ENCODE data around the gene KIF1C.

The KIF1C gene

GRCh38 chr17:4956493-4957061, 41.2 kb upstream of the KIF1C start:
- H3K4me1 ChIP-seq (ENCODE audit: control insufficient read depth in 2 of 2, insufficient read depth in 2 of 2, low read length in 2 of 2): peaks cover 9% of the 10 kb centered on the region in 2 donors
- no peak overlapping the region for H3K9ac ChIP-seq (ENCODE audit: low read depth in 1 of 2, low read length in 2 of 2)
- no peaks in the 10 kb centered on the region for H3K27me3 ChIP-seq (ENCODE audit: control insufficient read depth in 2 of 2, insufficient read depth in 2 of 2, low read length in 2 of 2)
- H3K27ac ChIP-seq (ENCODE audit: low read depth in 2 of 2, low read length in 2 of 2): no peak overlapping the region
- no peak overlapping the region for H3K4me3 ChIP-seq (ENCODE audit: low read length in 2 of 2)
- peaks cover 8 to 12% of the 10 kb centered on the region in 2 donors for H3K36me3 ChIP-seq (ENCODE audit: control insufficient read depth in 2 of 2, insufficient read depth in 2 of 2, low read length in 2 of 2)
- H3K9me3 ChIP-seq (ENCODE audit: control insufficient read depth in 2 of 2, low read length in 2 of 2): no peaks in the 10 kb centered on the region

GRCh38 chr17:4958102-4958501, 39.6 kb upstream of the KIF1C start:
- Histone ChIP-seq H3K36me3 (ENCODE audit: control insufficient read depth in 2 of 2, insufficient read depth in 2 of 2, low read length in 2 of 2) (peaks cover 8 to 14% of the 10 kb centered on the region in 2 donors), H3K27me3 (ENCODE audit: control insufficient read depth in 2 of 2, insufficient read depth in 2 of 2, low read length in 2 of 2) (no peaks in the 10 kb centered on the region), H3K9me3 (ENCODE audit: control insufficient read depth in 2 of 2, low read length in 2 of 2) (no peaks in the 10 kb centered on the region), H3K4me1 (ENCODE audit: control insufficient read depth in 2 of 2, insufficient read depth in 2 of 2, low read length in 2 of 2) (peaks cover 9% of the 10 kb centered on the region in 2 donors), H3K27ac (ENCODE audit: low read depth in 2 of 2, low read length in 2 of 2) (no peak overlapping the region), H3K9ac (ENCODE audit: low read depth in 1 of 2, low read length in 2 of 2) (no peak overlapping the region), H3K4me3 (ENCODE audit: low read length in 2 of 2) (no peak overlapping the region)

- no peaks in the 10 kb centered on the region for H3K9me3 ChIP-seq (ENCODE audit: control insufficient read depth in 2 of 2, low read length in 2 of 2)
- H3K27me3 ChIP-seq (ENCODE audit: control insufficient read depth in 2 of 2, insufficient read depth in 2 of 2, low read length in 2 of 2): no peaks in the 10 kb centered on the region
- no peak overlapping the region for H3K9ac ChIP-seq (ENCODE audit: low read depth in 1 of 2, low read length in 2 of 2)
- peak overlapping the region in 1 of 2 donors; percentile 26 for H3K27ac ChIP-seq (ENCODE audit: low read depth in 2 of 2, low read length in 2 of 2)
- H3K36me3 ChIP-seq (ENCODE audit: control insufficient read depth in 2 of 2, insufficient read depth in 2 of 2, low read length in 2 of 2): peaks cover 8 to 14% of the 10 kb centered on the region in 2 donors
- H3K4me3 ChIP-seq (ENCODE audit: low read length in 2 of 2): no peak overlapping the region
- peaks cover 9% of the 10 kb centered on the region in 2 donors for H3K4me1 ChIP-seq (ENCODE audit: control insufficient read depth in 2 of 2, insufficient read depth in 2 of 2, low read length in 2 of 2)
Measured at GRCh38 chr17:4959261-4959965, 38.3 kb upstream of the KIF1C start.

GRCh38 chr17:4960279-4960922, 37.3 kb upstream of the KIF1C start:
- no peak overlapping the region for H3K27ac ChIP-seq (ENCODE audit: low read depth in 2 of 2, low read length in 2 of 2)
- no peaks in the 10 kb centered on the region for H3K27me3 ChIP-seq (ENCODE audit: control insufficient read depth in 2 of 2, insufficient read depth in 2 of 2, low read length in 2 of 2)
- no peaks in the 10 kb centered on the region for H3K9me3 ChIP-seq (ENCODE audit: control insufficient read depth in 2 of 2, low read length in 2 of 2)
- H3K4me3 ChIP-seq (ENCODE audit: low read length in 2 of 2): no peak overlapping the region
- peaks cover 8 to 14% of the 10 kb centered on the region in 2 donors for H3K36me3 ChIP-seq (ENCODE audit: control insufficient read depth in 2 of 2, insufficient read depth in 2 of 2, low read length in 2 of 2)
- H3K4me1 ChIP-seq (ENCODE audit: control insufficient read depth in 2 of 2, insufficient read depth in 2 of 2, low read length in 2 of 2): peaks cover 9% of the 10 kb centered on the region in 2 donors
- no peak overlapping the region for H3K9ac ChIP-seq (ENCODE audit: low read depth in 1 of 2, low read length in 2 of 2)

- H3K27ac ChIP-seq (ENCODE audit: low read depth in 2 of 2, low read length in 2 of 2): no peak overlapping the region
- peaks cover 12 to 14% of the 10 kb centered on the region in 2 donors for H3K36me3 ChIP-seq (ENCODE audit: control insufficient read depth in 2 of 2, insufficient read depth in 2 of 2, low read length in 2 of 2)
- no peak overlapping the region for H3K9ac ChIP-seq (ENCODE audit: low read depth in 1 of 2, low read length in 2 of 2)
- H3K4me1 ChIP-seq (ENCODE audit: control insufficient read depth in 2 of 2, insufficient read depth in 2 of 2, low read length in 2 of 2): peaks cover 17 to 19% of the 10 kb centered on the region in 2 donors
- H3K27me3 ChIP-seq (ENCODE audit: control insufficient read depth in 2 of 2, insufficient read depth in 2 of 2, low read length in 2 of 2): no peaks in the 10 kb centered on the region
- no peaks in the 10 kb centered on the region for H3K9me3 ChIP-seq (ENCODE audit: control insufficient read depth in 2 of 2, low read length in 2 of 2)
- no peak overlapping the region for H3K4me3 ChIP-seq (ENCODE audit: low read length in 2 of 2)
Measured at GRCh38 chr17:4965311-4965986, 32.3 kb upstream of the KIF1C start.

GRCh38 chr17:4966844-4967538, 30.8 kb upstream of the KIF1C start:
- H3K4me3 ChIP-seq (ENCODE audit: low read length in 2 of 2): peak overlapping the region; percentile 90 to 96
- H3K27ac ChIP-seq (ENCODE audit: low read depth in 2 of 2, low read length in 2 of 2): peak overlapping the region; percentile 96 to 97
- H3K36me3 ChIP-seq (ENCODE audit: control insufficient read depth in 2 of 2, insufficient read depth in 2 of 2, low read length in 2 of 2): peaks cover 13 to 19% of the 10 kb centered on the region in 2 donors
- peak overlapping the region; percentile 85 to 96 for H3K9ac ChIP-seq (ENCODE audit: low read depth in 1 of 2, low read length in 2 of 2)
- no peaks in the 10 kb centered on the region for H3K9me3 ChIP-seq (ENCODE audit: control insufficient read depth in 2 of 2, low read length in 2 of 2)
- peaks cover 17 to 19% of the 10 kb centered on the region in 2 donors for H3K4me1 ChIP-seq (ENCODE audit: control insufficient read depth in 2 of 2, insufficient read depth in 2 of 2, low read length in 2 of 2)
- no peaks in the 10 kb centered on the region for H3K27me3 ChIP-seq (ENCODE audit: control insufficient read depth in 2 of 2, insufficient read depth in 2 of 2, low read length in 2 of 2)

- H3K4me3 ChIP-seq (ENCODE audit: low read length in 2 of 2): peak within 1 kb of the TSS; percentile 90 to 96
- H3K27ac ChIP-seq (ENCODE audit: low read depth in 2 of 2, low read length in 2 of 2): peak within 1 kb of the TSS; percentile 96 to 97
- H3K9ac ChIP-seq (ENCODE audit: low read depth in 1 of 2, low read length in 2 of 2): peak within 1 kb of the TSS; percentile 85 to 96
- no peaks in the 10 kb centered on the region for H3K27me3 ChIP-seq (ENCODE audit: control insufficient read depth in 2 of 2, insufficient read depth in 2 of 2, low read length in 2 of 2)
- no peaks in the 10 kb centered on the region for H3K9me3 ChIP-seq (ENCODE audit: control insufficient read depth in 2 of 2, low read length in 2 of 2)
- peaks cover 17 to 19% of the 10 kb centered on the region in 2 donors for H3K4me1 ChIP-seq (ENCODE audit: control insufficient read depth in 2 of 2, insufficient read depth in 2 of 2, low read length in 2 of 2)
- peaks cover 18 to 27% of the 10 kb centered on the region in 2 donors for H3K36me3 ChIP-seq (ENCODE audit: control insufficient read depth in 2 of 2, insufficient read depth in 2 of 2, low read length in 2 of 2)
Measured at GRCh38 chr17:4967539-4968485, 29.9 kb upstream of the KIF1C start, which contains the start of gene SPAG7. Gene SPAG7, minus strand, starts transcription at chr17:4967817. Its CDS starts 13 bp downstream, at chr17:4967804.

- Histone ChIP-seq H3K27ac (ENCODE audit: low read depth in 2 of 2, low read length in 2 of 2) (peak overlapping the region; percentile 96 to 97), H3K4me1 (ENCODE audit: control insufficient read depth in 2 of 2, insufficient read depth in 2 of 2, low read length in 2 of 2) (peaks cover 17 to 19% of the 10 kb centered on the region in 2 donors), H3K36me3 (ENCODE audit: control insufficient read depth in 2 of 2, insufficient read depth in 2 of 2, low read length in 2 of 2) (peaks cover 26 to 29% of the 10 kb centered on the region in 2 donors), H3K4me3 (ENCODE audit: low read length in 2 of 2) (peak overlapping the region; percentile 90 to 96), H3K27me3 (ENCODE audit: control insufficient read depth in 2 of 2, insufficient read depth in 2 of 2, low read length in 2 of 2) (no peaks in the 10 kb centered on the region), H3K9me3 (ENCODE audit: control insufficient read depth in 2 of 2, low read length in 2 of 2) (no peaks in the 10 kb centered on the region), H3K9ac (ENCODE audit: low read depth in 1 of 2, low read length in 2 of 2) (peak overlapping the region; percentile 77 to 85)
Measured at GRCh38 chr17:4968486-4969046, 29.2 kb upstream of the KIF1C start.
